Measurements from ENCODE around the gene POU3F3. TPM values are rescaled to one million over a fixed set of nuclear protein-coding genes. Genes with fewer than 3 reads are reported as not detected.

POU3F3 gene
- polyA plus RNA-seq (ENCODE audit: insufficient read length in 12 of 12) = 1 to 10 TPM in 2 of 12 donors, under 1 TPM in 9, not detected in 1; 0.09 to 5.6 (median 0.48) TPM
- long read RNA-seq, donor 1, transcript POU3F3-201 (1 exons, 3,064 nt) = major isoform, 9 of 9 reads
- long read RNA-seq, donor 1, partial matches to known transcripts = 0 of 9 reads
- long read RNA-seq, donor 1, other reads (novel, unspliced or antisense) = 0 of 9 reads
- long read RNA-seq, donor 2 = 0 reads
- long read RNA-seq, donor 3 = 0 reads
- long read RNA-seq, donor 4 = 0 reads
- long read RNA-seq, donor 5 = 0 reads
- long read RNA-seq, donor 6, partial matches to known transcripts = 0 of 1 reads
- long read RNA-seq, donor 6, other reads (novel, unspliced or antisense) = 0 of 1 reads
- long read RNA-seq, donor 7 = 0 reads
- long read RNA-seq, donor 8 = 0 reads
- long read RNA-seq, donor 9, partial matches to known transcripts = 0 of 1 reads
- long read RNA-seq, donor 9, other reads (novel, unspliced or antisense) = 0 of 1 reads
- long read RNA-seq, donor 10 = 0 reads
- long read RNA-seq, donor 11 = 0 reads

DNA sequence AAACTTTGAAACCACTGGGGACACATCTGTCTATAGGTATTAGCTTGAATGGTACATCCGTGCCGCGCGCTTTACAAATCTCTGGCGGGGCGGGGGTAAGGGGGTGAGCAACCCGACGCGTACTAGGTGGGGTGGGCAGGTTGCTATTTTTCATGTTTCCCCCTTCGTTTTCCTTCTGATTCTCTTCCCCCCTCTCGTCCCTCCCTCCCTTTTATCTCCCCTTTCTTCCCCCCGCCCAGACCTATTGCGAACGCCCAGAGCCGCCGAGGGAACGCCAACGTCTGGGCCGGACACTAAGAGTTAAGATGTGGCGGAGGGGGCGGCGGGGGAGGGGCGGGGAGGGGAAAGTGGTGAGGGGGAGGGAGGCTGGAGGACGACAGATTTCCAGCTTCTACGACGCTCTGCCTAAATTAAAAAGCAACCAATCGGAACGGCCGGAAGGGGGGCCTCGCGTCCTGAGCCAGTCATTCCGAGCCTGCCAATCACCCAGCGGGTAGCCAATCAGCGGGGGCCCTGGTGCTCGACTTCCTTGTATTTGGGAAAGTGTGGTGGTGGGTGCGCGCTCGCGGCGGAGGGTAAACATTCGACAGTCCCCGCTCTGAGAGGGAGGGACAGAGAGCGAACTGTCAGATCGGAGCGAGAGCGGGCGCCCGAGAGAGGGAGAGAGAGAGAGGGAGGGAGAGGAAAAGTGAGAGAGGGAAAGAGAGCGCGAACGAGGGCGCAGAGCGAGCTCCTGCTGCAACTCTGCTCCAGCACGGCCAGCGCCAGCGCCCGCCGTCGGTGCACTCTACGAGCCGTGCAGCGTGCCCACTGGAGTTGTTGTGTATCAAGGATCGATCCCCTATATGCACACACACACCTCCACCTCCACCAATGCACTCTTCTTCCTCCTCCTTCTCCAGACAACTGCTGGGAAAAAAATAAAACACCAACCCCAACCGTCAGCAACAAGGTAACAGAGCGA lies at the start of gene POU3F3:
POU3F3 (plus strand) TSS at position 582 of the 964 bp plus-strand sequence. CDS start 1,396 bp downstream, outside the sequence.
- peak; percentile 73 for DNase-seq

DNA sequence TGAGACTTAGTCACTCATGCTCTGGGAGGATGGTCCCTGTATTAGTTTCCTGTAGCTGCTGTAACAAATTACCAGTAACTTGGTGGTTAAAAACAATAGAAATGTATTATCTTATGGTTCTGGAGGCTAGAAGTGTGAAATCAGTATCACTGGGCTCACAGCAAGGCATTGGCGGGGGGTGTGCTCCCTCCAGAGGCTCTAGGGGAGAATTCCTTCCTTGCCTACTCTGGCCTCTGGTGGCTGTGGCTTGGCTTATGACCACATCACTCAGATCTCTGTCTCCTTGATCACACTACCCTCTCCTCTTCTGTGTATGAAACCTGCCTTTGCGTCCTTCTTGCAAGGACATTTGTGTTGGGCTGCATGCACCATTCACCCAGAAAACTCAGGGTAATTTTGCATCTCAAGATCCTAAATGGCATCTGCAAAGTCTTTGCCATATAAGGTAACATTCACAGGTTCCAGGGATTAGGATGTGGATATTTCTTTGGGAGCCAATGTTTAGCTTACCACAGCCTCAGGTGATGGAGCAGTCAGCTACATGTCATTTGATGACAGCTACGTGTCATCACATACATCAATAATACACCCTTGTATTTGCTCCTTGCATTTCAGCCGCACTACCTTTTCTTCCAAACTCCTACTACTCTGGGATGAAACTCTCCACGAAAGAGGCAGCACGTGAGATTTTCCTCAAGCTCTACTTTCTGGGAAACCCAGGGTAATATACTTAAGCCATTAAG lies 49.6 kb upstream of the POU3F3 start:
- DNase-seq = no peak

GRCh38 chr2:104812286-104812685 lies 41.6 kb upstream of the POU3F3 start:
- DNase-seq = no peak

GRCh38 chr2:104816143-104816542 lies 37.8 kb upstream of the POU3F3 start:
- no peak for DNase-seq

DNA sequence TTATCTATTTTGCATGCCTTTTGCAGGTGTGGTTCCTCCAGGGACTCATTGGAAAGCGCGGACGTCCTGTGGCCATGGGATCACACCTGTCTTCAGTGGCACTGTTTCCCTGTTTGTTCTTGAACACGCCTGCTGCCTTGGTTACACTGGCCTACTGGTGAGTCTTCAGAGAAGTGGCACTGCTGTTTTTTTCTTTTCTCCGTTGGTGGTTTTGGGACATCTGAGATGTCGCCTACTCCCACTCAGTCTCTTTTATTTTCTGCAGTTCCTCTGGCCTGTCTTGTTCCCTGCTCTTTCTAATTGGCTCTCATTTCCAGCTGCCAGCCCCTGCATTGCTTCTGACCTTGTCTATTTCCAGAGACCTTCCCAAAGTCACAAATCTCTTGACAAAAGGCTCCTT lies 35.7 kb upstream of the POU3F3 start:
- no peak for DNase-seq

- no peak for DNase-seq
Measured at GRCh38 chr2:104820126-104820525, 33.8 kb upstream of the POU3F3 start.

DNA sequence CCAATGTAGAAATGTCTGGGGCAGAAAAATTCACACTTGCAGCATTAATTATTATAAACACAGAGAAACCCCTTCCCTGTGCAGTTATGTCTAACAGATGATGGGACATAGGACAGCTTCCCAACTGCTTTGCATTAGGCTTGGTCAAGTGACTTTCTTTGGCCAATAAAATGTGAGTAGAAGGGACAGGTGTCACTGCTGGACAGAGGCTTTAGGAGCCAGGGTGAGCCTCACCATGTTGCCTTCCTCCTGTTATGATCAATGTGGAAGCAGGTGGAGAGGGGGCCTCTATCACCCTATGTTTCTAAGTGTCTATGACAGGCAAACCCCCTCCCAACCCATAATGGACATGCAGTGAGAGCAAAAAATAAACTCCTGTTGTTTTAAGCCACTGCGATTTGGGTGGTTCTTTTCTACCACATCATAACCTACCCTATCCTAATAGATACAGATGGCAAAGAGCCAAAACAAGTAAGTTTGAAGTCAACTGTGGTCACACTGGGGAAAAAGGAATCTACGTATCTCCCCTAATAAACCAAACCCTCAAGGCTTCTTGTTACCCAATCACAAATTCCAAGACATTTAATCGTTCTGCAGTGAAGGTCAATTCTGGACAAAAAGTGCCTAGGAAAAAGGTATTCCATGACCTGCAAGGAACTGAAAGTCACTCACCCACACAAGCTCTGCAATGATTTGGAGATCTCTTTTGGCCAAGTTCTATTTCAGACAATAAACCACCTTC lies 28.6 kb upstream of the POU3F3 start:
- DNase-seq = no peak

GRCh38 chr2:104826016-104826415 lies 27.9 kb upstream of the POU3F3 start:
- no peak for DNase-seq

DNA sequence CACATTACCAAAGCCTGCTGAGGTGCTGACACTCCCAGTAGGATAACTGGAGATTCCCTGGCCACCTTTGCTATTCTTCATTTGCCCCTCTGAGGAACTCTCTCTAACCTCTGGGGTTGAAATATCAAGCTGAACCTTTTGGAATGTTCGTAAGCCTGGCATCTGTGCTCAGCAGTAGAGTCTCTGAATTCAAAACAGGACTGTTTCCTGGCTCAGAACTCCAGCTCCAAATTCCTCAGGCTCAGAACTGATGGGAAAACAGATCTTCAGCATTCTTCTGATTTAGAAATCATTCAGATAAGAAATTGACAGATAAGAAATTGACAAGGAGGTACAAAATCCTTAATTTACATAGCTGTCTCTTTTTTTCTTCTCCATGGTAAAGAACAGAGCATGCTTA lies 22.2 kb upstream of the POU3F3 start:
- no peak for DNase-seq

DNA sequence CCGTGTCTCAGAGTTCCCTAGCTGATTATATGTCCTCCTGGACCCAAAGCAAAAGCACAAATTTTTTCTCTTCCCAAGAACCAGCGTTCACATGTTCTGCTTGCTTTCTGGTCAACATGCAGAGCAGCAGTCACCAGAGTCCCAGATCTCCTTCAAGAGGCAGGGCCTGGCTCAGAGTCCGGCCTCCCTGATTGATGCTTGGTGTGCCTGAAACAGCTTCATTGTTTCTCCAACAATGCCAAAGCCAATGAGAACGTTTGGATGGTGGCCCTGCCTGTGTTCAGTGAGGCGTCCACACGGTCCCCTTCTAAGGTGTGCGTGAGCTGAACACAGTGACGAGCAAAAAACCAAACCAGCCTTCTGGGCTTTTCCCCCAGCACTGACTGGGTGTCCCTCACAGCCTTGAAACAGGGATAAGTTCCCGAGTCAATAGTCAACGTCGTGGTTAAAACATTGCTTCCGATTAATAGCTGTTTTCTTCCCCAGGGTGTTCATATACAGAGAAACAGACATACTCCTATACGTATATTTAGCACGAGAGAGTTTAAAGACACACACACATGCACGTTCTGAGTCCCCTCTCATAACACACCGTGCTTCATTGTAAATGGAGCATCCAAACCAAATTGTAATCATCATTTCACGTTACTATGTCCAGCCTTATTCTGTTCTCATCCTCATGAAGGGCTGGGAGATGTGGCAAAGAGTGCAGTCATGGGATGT lies 19.3 kb upstream of the POU3F3 start:
- DNase-seq = no peak

DNA sequence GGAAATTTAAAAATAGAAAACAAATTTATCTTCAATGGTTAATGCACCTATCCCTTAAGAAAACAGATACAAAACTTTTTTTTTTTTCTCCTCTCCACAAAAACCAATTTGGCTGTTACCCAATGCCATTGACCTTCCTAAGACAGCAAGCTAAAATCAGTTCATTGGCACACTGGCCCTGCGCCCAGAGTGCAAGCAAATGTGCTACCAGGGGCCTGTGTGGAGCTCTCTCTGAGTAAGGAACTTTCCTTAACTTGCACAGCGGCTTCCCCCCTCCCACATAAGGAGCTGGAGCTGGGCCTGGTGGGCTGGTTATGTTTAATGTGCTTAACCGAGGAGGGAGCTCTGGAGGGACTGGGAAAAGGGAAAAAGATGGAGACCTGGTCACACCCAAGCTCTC lies 17.6 kb upstream of the POU3F3 start:
- DNase-seq = no peak

DNA sequence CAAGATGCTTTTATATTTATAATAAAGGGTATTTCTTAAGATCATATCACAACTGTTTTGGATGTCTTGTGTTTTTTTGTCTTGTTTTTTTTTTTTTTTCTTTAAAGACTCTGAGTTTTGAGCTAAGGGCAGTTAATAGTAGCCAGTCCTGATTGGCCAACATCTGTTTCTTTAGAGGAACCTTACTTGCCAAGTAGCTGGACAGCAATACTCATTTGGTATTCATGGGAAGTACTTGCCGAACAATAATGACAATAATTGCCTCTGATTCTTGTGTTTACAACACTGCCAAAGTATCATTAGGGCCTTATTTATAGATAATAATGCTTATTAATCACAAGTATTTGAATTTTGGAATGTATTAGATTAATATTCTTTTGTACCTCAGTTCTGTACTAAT lies 17.1 kb upstream of the POU3F3 start:
- DNase-seq = no peak

DNA sequence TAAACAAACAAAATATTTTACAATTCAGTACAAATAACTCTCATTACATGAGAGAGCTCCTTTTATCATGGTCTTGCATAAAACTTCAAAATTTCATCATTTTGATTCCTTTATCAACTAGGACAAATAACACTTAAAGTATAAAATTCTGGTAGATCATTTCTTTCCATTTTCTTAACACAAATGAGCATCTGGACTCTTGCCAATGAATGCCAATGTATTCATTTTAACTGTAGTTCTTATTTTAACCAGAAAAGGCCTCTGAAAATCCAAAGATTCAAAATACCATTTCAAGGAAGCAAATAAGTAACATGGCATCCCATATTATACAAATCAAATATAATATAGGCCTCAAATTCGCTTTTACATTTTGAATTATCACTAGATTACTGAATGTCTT lies 13.8 kb upstream of the POU3F3 start:
- no peak for DNase-seq

DNA sequence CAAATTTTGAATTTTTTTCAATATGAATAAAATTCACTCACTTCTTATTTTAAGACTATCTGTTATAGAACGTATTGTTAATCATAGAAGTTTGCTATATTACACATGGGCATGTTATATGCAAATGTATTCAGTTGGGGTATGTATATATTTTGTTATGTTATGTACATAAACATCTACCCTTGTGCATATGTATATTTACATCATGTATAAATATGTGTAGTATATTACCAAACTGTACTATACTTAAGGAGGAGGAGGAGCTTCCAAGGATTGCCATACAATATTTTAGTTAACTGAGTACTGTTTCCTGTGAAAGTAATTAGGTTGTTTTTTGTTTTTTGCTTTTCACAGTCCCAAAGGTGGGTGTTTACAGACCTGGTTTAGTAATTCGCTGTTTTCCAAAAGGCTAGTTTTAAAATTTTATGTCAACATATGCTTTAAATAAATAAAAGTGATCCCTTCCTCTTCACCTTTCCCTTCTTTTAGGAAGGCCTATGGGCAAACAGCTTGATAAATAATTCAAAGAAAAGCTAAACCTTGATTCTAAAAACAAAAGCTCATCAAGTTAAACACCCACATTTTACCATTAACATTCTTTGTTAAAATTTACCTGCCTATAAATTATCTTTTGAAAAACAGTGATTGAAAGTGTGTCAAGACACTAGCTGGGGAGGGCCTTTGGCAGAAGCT lies 12.9 kb upstream of the POU3F3 start:
- no peak for DNase-seq

- no peak for DNase-seq
Measured at GRCh38 chr2:104841744-104842143, 12.2 kb upstream of the POU3F3 start.

DNA sequence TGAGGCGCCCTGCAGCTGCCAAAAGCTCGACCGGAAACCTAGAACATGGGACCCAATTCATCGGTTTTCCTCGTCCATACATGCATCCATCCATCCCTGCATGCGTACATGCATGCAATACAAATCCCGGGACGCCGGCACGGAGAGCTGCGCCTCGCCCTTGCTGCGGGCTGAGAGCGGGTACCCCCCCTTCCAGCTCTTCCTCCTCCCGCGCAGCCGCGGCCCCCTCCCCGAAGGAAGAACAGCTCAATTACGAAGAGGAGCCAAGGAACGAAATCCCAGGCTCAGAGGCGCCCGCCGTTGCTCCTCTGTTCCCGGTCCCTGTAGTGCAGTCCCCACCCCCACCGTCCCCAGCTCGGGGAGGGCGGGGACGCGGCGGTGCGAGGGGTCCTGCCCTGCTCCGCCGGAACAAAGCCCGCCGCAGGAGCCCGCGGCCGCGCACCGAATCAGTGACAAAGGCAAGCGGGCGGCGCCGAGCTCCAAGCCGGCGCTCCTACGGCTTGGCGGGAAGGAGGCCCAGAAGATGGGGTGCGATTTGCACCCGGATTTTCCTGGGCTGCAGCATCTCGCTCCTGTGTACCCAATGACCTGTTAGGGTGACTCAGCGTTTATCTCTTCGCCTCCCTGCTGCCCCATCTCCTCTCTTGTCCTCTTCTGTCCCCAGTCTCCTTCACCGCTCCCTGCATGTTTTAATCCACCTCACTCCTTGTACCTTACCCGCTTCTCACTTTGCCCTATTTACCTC lies 8.9 kb upstream of the POU3F3 start:
- no peak for DNase-seq

DNA sequence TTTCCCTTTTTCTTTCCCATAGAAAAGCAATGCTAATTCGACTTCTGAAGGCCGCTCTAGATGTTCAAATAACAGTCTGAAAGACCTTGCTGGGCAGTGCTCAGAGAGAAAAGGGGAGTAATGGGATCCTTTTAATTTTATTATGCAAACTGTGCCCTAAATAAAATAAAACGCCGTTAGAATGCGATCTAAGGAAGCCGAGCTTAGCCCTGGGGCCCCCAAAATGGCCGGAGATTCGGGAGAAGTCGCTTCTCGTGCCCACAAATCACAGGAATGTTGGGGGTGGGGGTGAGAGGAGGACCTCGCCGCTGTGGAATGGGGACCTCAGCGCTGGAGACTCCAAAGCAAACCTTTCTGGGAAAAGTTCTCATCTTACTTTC lies 8.4 kb upstream of the POU3F3 start:
- DNase-seq = no peak

DNA sequence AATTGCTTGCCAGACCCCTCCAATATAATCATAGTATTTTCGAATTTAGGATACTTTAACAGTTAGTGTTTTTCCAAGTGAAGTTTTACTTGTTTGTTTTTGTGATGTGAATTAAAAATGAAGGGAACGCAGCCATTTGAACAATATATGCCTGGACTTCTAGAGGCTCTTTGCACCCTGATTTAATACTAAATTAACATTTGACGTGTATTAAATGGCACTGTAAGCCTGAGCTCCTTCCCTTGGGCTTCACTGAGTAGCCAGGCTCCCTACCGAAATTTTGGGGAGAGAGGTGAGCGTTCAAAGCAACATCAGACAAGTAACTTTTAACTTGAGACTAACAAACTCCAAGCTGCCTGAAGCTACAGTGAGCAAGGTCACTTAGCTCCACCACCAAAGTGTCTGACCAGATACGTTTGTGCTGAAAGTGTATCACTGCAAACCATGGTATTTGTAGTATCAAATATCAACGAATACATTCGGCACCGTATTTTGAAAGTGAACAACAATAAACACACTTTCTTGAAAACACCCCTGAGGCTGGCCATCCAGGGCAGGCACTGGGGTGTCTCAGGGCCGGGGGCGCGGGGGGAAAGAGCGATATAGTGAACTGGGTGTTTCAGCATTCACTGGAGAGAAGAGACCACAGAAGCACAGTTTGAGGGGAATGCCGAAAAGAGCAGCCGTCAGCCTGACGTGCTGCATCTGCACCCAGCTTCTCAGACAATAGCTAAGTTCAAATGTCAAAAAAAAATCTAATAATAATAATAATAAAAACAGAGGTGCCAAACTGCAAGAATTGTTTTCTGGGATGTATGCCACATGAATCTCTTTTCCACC lies 7.7 kb upstream of the POU3F3 start:
- DNase-seq = no peak
